ENCODE results near the gene UCN2.
A peak's percentile ranks its signal among the peaks of the same experiment; 100 is the strongest.

Gene UCN2, protein sequence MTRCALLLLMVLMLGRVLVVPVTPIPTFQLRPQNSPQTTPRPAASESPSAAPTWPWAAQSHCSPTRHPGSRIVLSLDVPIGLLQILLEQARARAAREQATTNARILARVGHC

GRCh38 chr3:48563382-48563918 lies at the start of gene UCN2:
Gene UCN2, minus strand, starts transcription at chr3:48563781. Its CDS starts 657 bp downstream, at chr3:48563124.
- TF ChIP-seq, protein P1, sequence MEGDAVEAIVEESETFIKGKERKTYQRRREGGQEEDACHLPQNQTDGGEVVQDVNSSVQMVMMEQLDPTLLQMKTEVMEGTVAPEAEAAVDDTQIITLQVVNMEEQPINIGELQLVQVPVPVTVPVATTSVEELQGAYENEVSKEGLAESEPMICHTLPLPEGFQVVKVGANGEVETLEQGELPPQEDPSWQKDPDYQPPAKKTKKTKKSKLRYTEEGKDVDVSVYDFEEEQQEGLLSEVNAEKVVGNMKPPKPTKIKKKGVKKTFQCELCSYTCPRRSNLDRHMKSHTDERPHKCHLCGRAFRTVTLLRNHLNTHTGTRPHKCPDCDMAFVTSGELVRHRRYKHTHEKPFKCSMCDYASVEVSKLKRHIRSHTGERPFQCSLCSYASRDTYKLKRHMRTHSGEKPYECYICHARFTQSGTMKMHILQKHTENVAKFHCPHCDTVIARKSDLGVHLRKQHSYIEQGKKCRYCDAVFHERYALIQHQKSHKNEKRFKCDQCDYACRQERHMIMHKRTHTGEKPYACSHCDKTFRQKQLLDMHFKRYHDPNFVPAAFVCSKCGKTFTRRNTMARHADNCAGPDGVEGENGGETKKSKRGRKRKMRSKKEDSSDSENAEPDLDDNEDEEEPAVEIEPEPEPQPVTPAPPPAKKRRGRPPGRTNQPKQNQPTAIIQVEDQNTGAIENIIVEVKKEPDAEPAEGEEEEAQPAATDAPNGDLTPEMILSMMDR (IDR thresholded peaks at IDR 0.05; ENCODE audit: extremely low read depth, missing control alignments) = no peak
- no peak for DNase-seq (ENCODE audit: low spot score)

GRCh38 chr3:48612309-48612708 lies 48.7 kb upstream of the UCN2 start:
- no peak for DNase-seq (ENCODE audit: low spot score)
- TF ChIP-seq, protein P1 (IDR thresholded peaks at IDR 0.05; ENCODE audit: extremely low read depth, missing control alignments) = no peak

- TF ChIP-seq, protein P1 (IDR thresholded peaks at IDR 0.05; ENCODE audit: extremely low read depth, missing control alignments) = peak; percentile 56
- peak; percentile 97 for DNase-seq (ENCODE audit: low spot score)
These were observed 45.8 kb upstream of the UCN2 start, which contains the start of gene UQCRC1 for GRCh38 chr3:48609088-48610005. Gene UQCRC1, minus strand, starts transcription at chr3:48609646. Its CDS starts 26 bp downstream, at chr3:48609620.

DNA sequence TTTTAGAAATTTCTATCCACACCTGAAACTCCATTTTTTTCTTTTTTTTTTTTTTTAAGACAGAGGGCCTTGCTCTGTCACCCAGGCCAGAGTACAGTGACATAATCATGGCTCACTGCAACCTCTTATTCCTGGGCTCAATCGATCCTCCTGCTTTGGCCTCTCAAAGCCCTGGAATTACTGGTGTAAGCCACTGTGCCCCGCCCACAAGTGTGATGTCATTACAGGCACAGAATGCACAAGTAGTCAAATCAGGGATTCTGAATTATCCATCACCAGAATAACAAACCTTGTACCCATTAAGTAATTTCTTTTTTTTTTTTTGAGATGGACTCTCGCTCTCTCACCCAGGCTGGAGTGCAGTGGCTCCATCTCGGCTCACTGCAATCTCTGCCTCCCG lies 43.9 kb upstream of the UCN2 start:
- DNase-seq (ENCODE audit: low spot score) = no peak
- TF ChIP-seq, protein P1 (IDR thresholded peaks at IDR 0.05; ENCODE audit: extremely low read depth, missing control alignments) = no peak

- DNase-seq (ENCODE audit: low spot score) = no peak
- TF ChIP-seq, protein P1 (IDR thresholded peaks at IDR 0.05; ENCODE audit: extremely low read depth, missing control alignments) = no peak
These were observed 38.0 kb upstream of the UCN2 start for GRCh38 chr3:48601622-48601994.

DNA sequence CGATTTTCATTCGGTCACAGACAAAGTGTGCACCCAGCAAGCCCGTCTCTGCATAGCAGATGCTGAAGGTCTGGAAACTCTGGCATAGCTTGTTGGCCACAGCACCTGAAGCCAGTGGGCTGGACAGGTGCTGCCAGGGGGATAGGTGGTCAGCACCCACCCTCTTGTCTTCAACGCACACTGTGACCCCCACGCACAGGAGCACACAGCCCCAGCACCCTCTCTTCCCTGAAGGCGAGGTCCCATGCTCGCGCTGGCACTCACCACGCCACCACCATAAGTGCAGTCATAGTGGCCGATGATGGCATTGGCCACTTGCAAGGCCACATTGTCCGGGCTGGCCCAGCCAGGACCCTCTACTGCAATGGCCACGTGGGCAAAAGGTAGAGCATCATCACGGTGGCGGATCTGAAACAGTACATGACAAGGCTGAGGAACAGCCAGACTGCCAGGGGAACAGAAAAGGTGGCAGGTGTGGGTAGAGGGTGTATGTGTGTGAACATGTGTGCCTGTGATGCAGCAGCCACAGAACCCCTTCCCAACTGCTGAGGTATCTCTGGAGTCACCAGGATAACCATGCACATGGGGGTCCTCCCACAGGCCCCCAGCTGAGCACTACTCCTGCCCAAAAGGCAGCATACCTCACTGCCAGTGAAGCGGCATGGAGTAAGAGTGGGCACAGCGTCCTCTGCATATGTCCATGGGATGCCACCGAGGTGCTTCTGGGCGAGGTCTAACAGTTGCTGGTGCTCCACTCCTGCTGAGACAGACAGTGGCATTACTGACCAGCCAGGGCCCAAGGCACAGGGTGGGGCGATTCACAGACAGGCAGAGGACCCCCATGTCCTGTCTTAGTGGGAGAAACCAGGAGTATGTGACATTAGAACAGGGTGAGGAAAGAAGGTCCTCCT lies 37.4 kb upstream of the UCN2 start:
- DNase-seq (ENCODE audit: low spot score) = no peak
- TF ChIP-seq, protein P1 (IDR thresholded peaks at IDR 0.05; ENCODE audit: extremely low read depth, missing control alignments) = no peak

All from GM20000 (cell line).